OCI-LY3 (cell line): ENCODE results near the gene SNAPC4.

Experiments
- H2AFZ ChIP-seq: fragments of 200-600, 300-600 bp; shearing (Covaris generic); 2 replicates; pipeline ENCODE4 v1.6.0; 2014; ENCODE audit warnings: antibody characterized with exemption, low read depth, low read length
- H3K27ac ChIP-seq: fragments of 200-600, 300-600 bp; sonication (generic); 2 replicates; pipeline ENCODE4 v1.5.1; 2014; ENCODE audit warnings: mild to moderate bottlenecking, low read length, moderate library complexity, mixed read lengths
- H3K27me3 ChIP-seq: fragments of 200-600, 300-600 bp; sonication (generic); 2 replicates; pipeline ENCODE4 v1.6.1; 2014; ENCODE audit warnings: low read depth, low read length, mixed read lengths
- H3K36me3 ChIP-seq: fragments of 200-600, 300-600 bp; sonication (generic); replicated peaks from 2 replicates; pipeline ENCODE3; 2014; ENCODE audit warnings: low read depth, low read length, mixed read lengths
- H3K4me1 ChIP-seq: fragments of 300-600, 200-600 bp; sonication (generic); 2 replicates; pipeline ENCODE4 v1.6.1; 2014; ENCODE audit warnings: low read length, mixed read lengths
- H3K4me2 ChIP-seq: fragments of 200-600, 300-600 bp; sonication (generic); 2 replicates; pipeline ENCODE4 v1.6.1; 2014; ENCODE audit warnings: low read length, mixed read lengths
- H3K4me3 ChIP-seq: fragments of 300-600, 200-600 bp; sonication (generic); 2 replicates; pipeline ENCODE4 v1.5.1; 2014; ENCODE audit warnings: antibody characterized with exemption, mild to moderate bottlenecking, low read length, moderate library complexity
- H3K79me2 ChIP-seq: fragments of 300-600, 200-600 bp; shearing (Covaris generic); 2 replicates; pipeline ENCODE4 v1.6.1; 2014; ENCODE audit warnings: mild to moderate bottlenecking, low read length, mixed read lengths
- H3K9ac ChIP-seq: fragments of 300-600, 200-600 bp; shearing (Covaris generic); 2 replicates; pipeline ENCODE4 v1.6.0; 2014; ENCODE audit warnings: mild to moderate bottlenecking, low read length, moderate library complexity
- H3K9me3 ChIP-seq: fragments of 200-600, 300-600 bp; shearing (Covaris generic); 2 replicates; pipeline ENCODE4 v1.6.1; 2014; ENCODE audit warnings: low read length, mixed read lengths; ENCODE audit not compliant: insufficient read depth
- H4K20me1 ChIP-seq: fragments of 200-600, 300-600 bp; sonication (generic); 2 replicates; pipeline ENCODE4 v1.6.1; 2016; ENCODE audit warnings: low read length, mixed read lengths; ENCODE audit not compliant: insufficient read depth
- CTCF ChIP-seq: fragments of 200-600, 300-600 bp; sonication (generic); IDR thresholded peaks from 2 replicates; pipeline ENCODE4 v1.5.1; 2014; ENCODE audit warnings: antibody characterized with exemption, low read length, low read depth
- EZH2phosphoT487 ChIP-seq: fragments of 200-600 bp; shearing (Covaris generic); IDR thresholded peaks from 2 replicates; pipeline ENCODE4 v1.6.1; 2018; ENCODE audit warnings: antibody characterized with exemption, mixed run types, low read depth

Gene SNAPC4

GRCh38 chr9:136385015-136385414 is 15.0 kb downstream of the SNAPC4 start:
- no peak overlapping the region for H2AFZ ChIP-seq
- no peaks in the 10 kb centered on the region for H3K79me2 ChIP-seq
- no peak overlapping the region for H3K4me3 ChIP-seq
- no peaks in the 10 kb centered on the region for H4K20me1 ChIP-seq
- TF ChIP-seq CTCF, result no peak
- no peak for TF ChIP-seq EZH2phosphoT487
- H3K4me1 ChIP-seq, result no peaks in the 10 kb centered on the region
- H3K4me2 ChIP-seq, result no peak overlapping the region
- H3K36me3 ChIP-seq, result peaks cover 64% of the 10 kb centered on the region
- no peak overlapping the region for H3K9ac ChIP-seq
- no peaks in the 10 kb centered on the region for H3K27me3 ChIP-seq
- H3K9me3 ChIP-seq, result no peaks in the 10 kb centered on the region
- H3K27ac ChIP-seq, result no peak overlapping the region

- no peaks in the 10 kb centered on the region for H4K20me1 ChIP-seq
- H3K9me3 ChIP-seq, result no peaks in the 10 kb centered on the region
- peaks cover 49% of the 10 kb centered on the region for H3K36me3 ChIP-seq
- no peak overlapping the region for H3K27ac ChIP-seq
- TF ChIP-seq CTCF, result no peak
- no peak for TF ChIP-seq EZH2phosphoT487
- H3K79me2 ChIP-seq, result no peaks in the 10 kb centered on the region
- no peak overlapping the region for H3K9ac ChIP-seq
- no peaks in the 10 kb centered on the region for H3K27me3 ChIP-seq
- no peak overlapping the region for H3K4me3 ChIP-seq
- H3K4me1 ChIP-seq, result no peaks in the 10 kb centered on the region
- no peak overlapping the region for H3K4me2 ChIP-seq
- no peak overlapping the region for H2AFZ ChIP-seq
These were observed 16.5 kb downstream of the SNAPC4 start for GRCh38 chr9:136383436-136383835.

- no peaks in the 10 kb centered on the region for H4K20me1 ChIP-seq
- TF ChIP-seq EZH2phosphoT487, result no peak
- TF ChIP-seq CTCF, result no peak
- H3K4me2 ChIP-seq, result no peak overlapping the region
- no peak overlapping the region for H3K27ac ChIP-seq
- no peak overlapping the region for H3K9ac ChIP-seq
- peaks cover 37% of the 10 kb centered on the region for H3K36me3 ChIP-seq
- H3K4me3 ChIP-seq, result no peak overlapping the region
- no peaks in the 10 kb centered on the region for H3K9me3 ChIP-seq
- no peaks in the 10 kb centered on the region for H3K79me2 ChIP-seq
- H2AFZ ChIP-seq, result no peak overlapping the region
- H3K27me3 ChIP-seq, result no peaks in the 10 kb centered on the region
- no peaks in the 10 kb centered on the region for H3K4me1 ChIP-seq
These were observed 17.9 kb downstream of the SNAPC4 start for GRCh38 chr9:136381966-136382513.

- no peak overlapping the region for H3K4me3 ChIP-seq
- H4K20me1 ChIP-seq, result no peaks in the 10 kb centered on the region
- H3K36me3 ChIP-seq, result peaks cover 35% of the 10 kb centered on the region
- H3K79me2 ChIP-seq, result no peaks in the 10 kb centered on the region
- H2AFZ ChIP-seq, result no peak overlapping the region
- no peak overlapping the region for H3K4me2 ChIP-seq
- H3K4me1 ChIP-seq, result no peaks in the 10 kb centered on the region
- H3K9me3 ChIP-seq, result no peaks in the 10 kb centered on the region
- no peak overlapping the region for H3K27ac ChIP-seq
- TF ChIP-seq CTCF, result no peak
- no peak for TF ChIP-seq EZH2phosphoT487
- no peak overlapping the region for H3K9ac ChIP-seq
- no peaks in the 10 kb centered on the region for H3K27me3 ChIP-seq
These were observed 18.7 kb downstream of the SNAPC4 start for GRCh38 chr9:136381311-136381710.
